NOMO-1 treated with DMSO at 0.1 percent for 48 hours (cell line): ENCODE results near the gene HIBCH.
"Not testable (repeated sequence)": the region's sequence is repeated elsewhere in the genome, so short reads cannot be mapped to it uniquely, and the experiment has no call there.

Experiments used
- DNase-seq: peaks from one replicate; lab custom pipeline; 2025; ENCODE audit not compliant: unreplicated experiment; lab: John Stamatoyannopoulos, UW

The HIBCH gene, protein sequence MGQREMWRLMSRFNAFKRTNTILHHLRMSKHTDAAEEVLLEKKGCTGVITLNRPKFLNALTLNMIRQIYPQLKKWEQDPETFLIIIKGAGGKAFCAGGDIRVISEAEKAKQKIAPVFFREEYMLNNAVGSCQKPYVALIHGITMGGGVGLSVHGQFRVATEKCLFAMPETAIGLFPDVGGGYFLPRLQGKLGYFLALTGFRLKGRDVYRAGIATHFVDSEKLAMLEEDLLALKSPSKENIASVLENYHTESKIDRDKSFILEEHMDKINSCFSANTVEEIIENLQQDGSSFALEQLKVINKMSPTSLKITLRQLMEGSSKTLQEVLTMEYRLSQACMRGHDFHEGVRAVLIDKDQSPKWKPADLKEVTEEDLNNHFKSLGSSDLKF

GRCh38 chr2:190319555-190320498, at the start of gene HIBCH:
HIBCH (minus strand) TSS chr2:190319826; CDS start chr2:190319750, 76 bp downstream.
- peak; percentile 98 for DNase-seq

GRCh38 chr2:190367091-190367490, 47.5 kb upstream of the HIBCH start:
- DNase-seq: no peak

- DNase-seq: no peak
Measured at GRCh38 chr2:190366248-190366753, 46.7 kb upstream of the HIBCH start.

DNA sequence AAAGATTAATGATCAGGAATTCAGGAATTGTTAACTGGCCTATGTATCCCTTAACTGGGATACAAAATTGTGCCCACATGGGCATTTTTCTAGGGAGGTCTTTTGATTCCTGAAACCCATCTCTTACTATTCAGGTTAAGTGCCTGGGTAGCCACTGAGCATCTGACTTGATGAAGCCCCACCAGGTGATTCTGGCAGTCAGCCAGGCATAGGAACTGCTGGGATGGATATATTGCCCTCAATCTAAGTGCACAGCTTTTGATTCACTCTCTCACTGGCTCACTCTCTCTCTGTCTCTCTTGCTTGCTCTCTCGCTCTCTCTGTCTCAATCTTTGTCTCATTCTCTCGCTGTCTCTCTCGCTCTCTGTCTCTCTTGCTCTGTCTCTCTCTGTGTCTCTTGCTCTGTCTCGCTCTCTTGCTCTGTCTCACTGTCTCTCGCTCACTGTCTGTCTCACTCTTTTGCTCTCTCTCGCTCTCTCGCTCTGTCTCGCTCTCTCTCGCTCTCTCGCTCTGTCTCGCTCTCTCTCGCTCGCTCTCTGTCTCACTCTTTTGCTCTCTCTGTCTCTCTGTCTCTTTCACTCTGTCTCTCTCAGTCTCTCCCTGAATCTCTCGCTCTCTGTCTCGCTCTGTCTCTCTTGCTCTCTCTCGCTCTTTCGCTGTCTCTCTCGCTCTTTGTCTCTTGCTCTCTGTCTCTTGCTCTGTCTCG, 46.0 kb upstream of the HIBCH start:
- no peak for DNase-seq

GRCh38 chr2:190362894-190363293, 43.3 kb upstream of the HIBCH start:
- no peak for DNase-seq

- no peak for DNase-seq
Measured at GRCh38 chr2:190361572-190361971, 41.9 kb upstream of the HIBCH start.

- DNase-seq: no peak
Measured at GRCh38 chr2:190360965-190361364, 41.3 kb upstream of the HIBCH start.

- no peak for DNase-seq
Measured at GRCh38 chr2:190360561-190360960, 40.9 kb upstream of the HIBCH start.

DNA sequence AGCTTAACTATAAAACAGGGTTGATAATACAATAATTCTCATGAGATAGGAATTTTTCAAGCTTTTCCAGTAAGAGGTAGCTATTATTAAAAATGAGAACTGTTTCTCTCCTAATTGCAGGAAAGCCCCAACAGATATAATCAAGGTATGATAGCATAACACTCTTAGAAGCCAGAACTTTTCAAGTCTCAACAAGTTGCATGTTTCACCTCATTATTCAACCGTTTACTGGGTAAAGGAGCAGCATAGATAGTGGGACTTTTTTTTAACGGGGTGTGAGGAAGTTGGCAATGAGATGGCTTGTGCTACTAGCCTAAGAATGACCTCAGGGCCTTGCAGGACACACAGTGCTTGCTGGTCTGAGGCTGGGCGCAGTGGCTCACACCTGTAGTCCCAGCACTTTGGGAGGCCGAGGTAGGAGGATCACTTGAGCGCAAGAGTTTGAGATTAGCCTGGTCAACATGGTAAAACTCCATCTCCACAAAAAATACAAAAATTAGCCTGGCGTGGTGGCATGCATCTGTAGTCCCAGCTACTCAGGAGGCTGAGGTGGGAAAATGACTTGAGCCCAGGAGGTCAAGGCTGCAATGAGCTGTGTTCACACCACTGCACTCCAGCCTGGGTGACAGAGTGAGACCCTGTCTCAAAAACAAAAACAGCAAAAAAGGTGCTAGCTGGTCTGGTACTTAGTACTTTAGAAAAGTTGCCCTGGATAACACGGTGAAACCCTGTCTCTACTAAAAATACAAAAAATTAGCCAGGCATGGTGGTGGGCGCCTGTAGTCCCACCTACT, 39.2 kb upstream of the HIBCH start:
- not testable (repeated sequence) for DNase-seq

DNA sequence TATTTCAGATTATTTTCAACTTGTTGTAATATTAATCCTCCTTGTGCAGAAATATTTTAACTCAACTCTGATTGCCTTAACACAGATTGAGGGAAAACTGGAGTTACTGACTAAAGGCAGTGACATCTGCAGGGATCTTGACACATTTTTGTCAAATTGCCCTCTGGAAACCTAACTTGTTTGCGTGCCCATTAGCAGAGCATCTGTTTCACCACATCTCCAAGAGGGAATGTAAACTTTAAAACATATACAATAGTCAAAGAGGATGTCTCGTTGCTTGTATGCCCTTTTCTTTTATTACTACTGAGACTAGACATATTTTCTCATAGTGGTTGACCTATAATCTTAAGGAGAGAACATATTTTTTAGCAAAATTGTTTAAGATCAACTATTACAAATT, 38.0 kb upstream of the HIBCH start:
- DNase-seq: no peak

GRCh38 chr2:190355968-190356644, 36.5 kb upstream of the HIBCH start:
- DNase-seq: peak; percentile 37

GRCh38 chr2:190354003-190354690, 34.5 kb upstream of the HIBCH start:
- no peak for DNase-seq

DNA sequence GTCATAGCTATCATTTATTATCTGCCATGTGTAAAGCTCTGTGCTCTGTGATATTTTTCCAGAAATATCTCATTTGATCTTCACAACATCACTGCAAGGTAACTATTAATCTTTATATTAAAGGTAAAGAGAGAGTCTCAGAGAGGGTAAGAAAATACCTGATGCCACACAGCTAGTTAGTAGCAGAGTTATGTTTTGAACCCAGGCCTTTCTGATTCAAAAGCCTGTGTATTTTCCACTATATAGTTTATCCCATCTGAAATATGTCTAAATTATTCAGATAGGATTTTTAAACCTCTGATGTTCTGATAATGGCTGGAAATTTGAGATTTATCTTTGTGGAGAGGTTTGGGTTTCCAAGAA, 33.9 kb upstream of the HIBCH start:
- no peak for DNase-seq

GRCh38 chr2:190352668-190353536, 33.3 kb upstream of the HIBCH start:
- DNase-seq: no peak

DNA sequence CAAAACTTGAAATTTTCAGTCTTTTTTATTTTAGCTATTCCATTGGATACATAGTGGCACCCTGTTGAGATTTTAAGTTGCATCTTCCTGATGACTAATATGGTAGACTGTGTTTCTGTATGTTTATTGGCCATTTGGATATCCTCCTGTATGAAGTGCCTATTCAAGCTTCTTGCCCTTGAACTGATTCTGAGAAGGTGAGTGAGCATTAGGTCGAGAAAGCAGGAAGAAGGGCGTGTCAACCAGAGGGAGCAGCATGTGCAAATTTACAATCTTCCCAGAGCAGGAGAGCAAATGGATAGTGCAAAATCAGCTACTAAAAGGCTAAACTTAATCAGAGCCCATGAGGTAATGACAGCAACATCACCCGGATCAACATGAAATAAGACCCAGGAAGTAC, 32.3 kb upstream of the HIBCH start:
- no peak for DNase-seq

GRCh38 chr2:190350371-190350770, 30.7 kb upstream of the HIBCH start:
- no peak for DNase-seq

DNA sequence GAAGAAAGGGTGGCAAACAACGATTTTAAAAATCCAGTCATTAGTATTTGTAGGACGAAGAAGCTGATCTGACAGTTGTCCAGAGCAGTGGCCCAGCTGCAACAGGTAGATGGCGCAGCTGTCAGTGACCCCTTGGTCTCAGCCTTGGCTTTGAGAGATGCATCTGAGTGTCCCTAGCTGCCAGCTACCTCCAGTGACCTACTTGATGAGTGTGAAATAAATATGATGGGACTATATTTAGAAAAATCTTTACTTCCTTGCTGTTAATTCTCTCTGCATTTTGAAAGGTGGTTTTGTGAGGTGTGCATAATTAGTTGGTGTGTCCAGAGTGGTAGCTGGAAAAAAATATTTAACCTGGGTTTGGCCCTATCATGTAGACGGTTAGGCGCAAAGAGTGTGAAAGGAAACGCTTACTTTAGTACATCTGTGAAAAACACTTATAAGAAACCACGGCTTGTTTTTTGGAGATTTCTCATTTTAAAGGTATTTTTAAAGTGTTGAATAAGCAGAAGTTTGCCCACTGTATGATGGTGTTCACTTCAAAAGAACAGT, 24.7 kb upstream of the HIBCH start:
- DNase-seq: peak; percentile 22
